ENCODE results near the gene TIAM1.

DNA sequence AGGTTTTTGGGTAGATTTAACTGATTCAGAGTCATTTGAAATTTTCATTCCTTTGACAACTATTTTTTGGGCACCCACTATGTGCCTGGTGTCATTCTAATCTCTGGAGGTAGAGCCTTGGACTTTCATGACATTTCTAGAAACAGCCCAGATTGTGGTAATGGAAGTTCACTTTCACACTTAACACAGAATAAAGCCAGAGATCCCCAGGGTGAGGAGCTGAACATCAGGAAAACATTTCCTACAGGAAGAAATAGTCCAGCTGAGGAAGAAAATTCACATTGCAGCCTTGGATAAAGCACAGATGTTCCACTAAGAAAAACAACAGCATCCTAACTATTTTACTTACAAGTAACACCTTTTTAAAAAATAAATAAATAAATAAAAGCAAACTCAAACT, 203.4 kb downstream of the TIAM1 start:
- TF ChIP-seq, protein P1, sequence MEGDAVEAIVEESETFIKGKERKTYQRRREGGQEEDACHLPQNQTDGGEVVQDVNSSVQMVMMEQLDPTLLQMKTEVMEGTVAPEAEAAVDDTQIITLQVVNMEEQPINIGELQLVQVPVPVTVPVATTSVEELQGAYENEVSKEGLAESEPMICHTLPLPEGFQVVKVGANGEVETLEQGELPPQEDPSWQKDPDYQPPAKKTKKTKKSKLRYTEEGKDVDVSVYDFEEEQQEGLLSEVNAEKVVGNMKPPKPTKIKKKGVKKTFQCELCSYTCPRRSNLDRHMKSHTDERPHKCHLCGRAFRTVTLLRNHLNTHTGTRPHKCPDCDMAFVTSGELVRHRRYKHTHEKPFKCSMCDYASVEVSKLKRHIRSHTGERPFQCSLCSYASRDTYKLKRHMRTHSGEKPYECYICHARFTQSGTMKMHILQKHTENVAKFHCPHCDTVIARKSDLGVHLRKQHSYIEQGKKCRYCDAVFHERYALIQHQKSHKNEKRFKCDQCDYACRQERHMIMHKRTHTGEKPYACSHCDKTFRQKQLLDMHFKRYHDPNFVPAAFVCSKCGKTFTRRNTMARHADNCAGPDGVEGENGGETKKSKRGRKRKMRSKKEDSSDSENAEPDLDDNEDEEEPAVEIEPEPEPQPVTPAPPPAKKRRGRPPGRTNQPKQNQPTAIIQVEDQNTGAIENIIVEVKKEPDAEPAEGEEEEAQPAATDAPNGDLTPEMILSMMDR (IDR thresholded peaks at IDR 0.05) = no peak
- TF ChIP-seq POLR2AphosphoS5 (IDR thresholded peaks at IDR 0.05) = no peak
- no peak for TF ChIP-seq POLR2A (IDR thresholded peaks at IDR 0.05)

Measured in stomach (tissue), 4 donors.